Right ventricle myocardium inferior (tissue), 1 donor: Measurements from ENCODE around the gene OGA. TPM values are rescaled to one million over a fixed set of nuclear protein-coding genes. Genes with fewer than 3 reads are reported as not detected.

Source experiments
- ATAC-seq: fragments of 200-7000 bp; cut with Tn5 transposase; one replicate; pipeline ENCODE4 v1.9.1; 2020; ENCODE audit warnings: mild to moderate bottlenecking, moderate library complexity
- DNase-seq: peaks from one replicate; pipeline ENCODE4 v3.0.0; 2021; ENCODE audit errors: missing footprints
- intact Hi-C: fragments of 100-400 bp; cut with DNase I; formaldehyde crosslinking; loops from one replicate; pipeline ENCODE4 v1.11.0; 2022
- total RNA-seq: library from RNA; stranded (reverse); fragmentation: NEBNext Ultra II Directional; extraction: Animal tissue kit (Norgen Biotek cat#: 25700); gene quantifications from one replicate; pipeline ENCODE4 v1.2.1, GENCODE V29; 2021
- donor health status: DM: no; HTN: yes; CAD: no; lungs with severe emphysema.

Gene OGA
- total RNA-seq, 1 donor from 2014 or later, result 79.2 TPM

GRCh38 chr10:101769541-101770180 is 48.6 kb downstream of the OGA start:
- no peak for ATAC-seq
- no peak for DNase-seq

GRCh38 chr10:101768791-101769170 is 49.5 kb downstream of the OGA start:
- DNase-seq (no peak), ATAC-seq (no peak)
- intact Hi-C loops, result no loop called here

More at GRCh38 chr10:101769541-101770180, 48.6 kb downstream of the OGA start:
- intact Hi-C loops, result no loop called here

GRCh38 chr10:101767966-101768790 is 50.1 kb downstream of the OGA start:
- DNase-seq (no peak), ATAC-seq (no peak)
- intact Hi-C loops, result no loop called here

- DNase-seq, result no peak
- intact Hi-C loops, result no loop called here
Measured at GRCh38 chr10:101767600-101767945, 50.7 kb downstream of the OGA start.

GRCh38 chr10:101766753-101767599 is 51.3 kb downstream of the OGA start:
- no peak for ATAC-seq
- no peak for DNase-seq
- intact Hi-C loops, result no loop called here

More at GRCh38 chr10:101767600-101767945, 50.7 kb downstream of the OGA start:
- no peak for ATAC-seq

GRCh38 chr10:101766306-101766705 is 51.9 kb downstream of the OGA start:
- DNase-seq, result no peak
- intact Hi-C loops, result no loop called here
- ATAC-seq, result no peak

GRCh38 chr10:101763141-101763846 is 55.0 kb downstream of the OGA start:
- no peak for DNase-seq
- ATAC-seq, result no peak
- intact Hi-C loops, result no loop called here

- DNase-seq (no peak), ATAC-seq (no peak)
- intact Hi-C loops, result no loop called here
Measured at GRCh38 chr10:101762736-101763135, 55.5 kb downstream of the OGA start.

- ATAC-seq, result no peak
- intact Hi-C loops, result no loop called here
Measured at GRCh38 chr10:101761226-101761625, 57.0 kb downstream of the OGA start.

GRCh38 chr10:101760510-101760909 is 57.7 kb downstream of the OGA start:
- no peak for ATAC-seq
- intact Hi-C loops, result no loop called here
- no peak for DNase-seq

More at GRCh38 chr10:101761226-101761625, 57.0 kb downstream of the OGA start:
- DNase-seq, result no peak

- ATAC-seq, result no peak
- intact Hi-C loops, result no loop called here
- DNase-seq, result no peak
Measured at GRCh38 chr10:101759309-101760247, 58.7 kb downstream of the OGA start.

GRCh38 chr10:101758858-101759257 is 59.4 kb downstream of the OGA start:
- ATAC-seq, result no peak
- intact Hi-C loops, result no loop called here
- no peak for DNase-seq

- DNase-seq (no peak), ATAC-seq (no peak)
- intact Hi-C loops, result no loop called here
Measured at GRCh38 chr10:101752241-101752640, 66.0 kb downstream of the OGA start.

- DNase-seq (no peak), ATAC-seq (no peak)
- intact Hi-C loops, result no loop called here
Measured at GRCh38 chr10:101749047-101750016, 68.9 kb downstream of the OGA start.

- intact Hi-C loops, result no loop called here
- DNase-seq (no peak), ATAC-seq (no peak)
Measured at GRCh38 chr10:101748496-101748895, 69.7 kb downstream of the OGA start.

GRCh38 chr10:101745074-101745696 is 73.1 kb downstream of the OGA start:
- no peak for DNase-seq
- intact Hi-C loops, result no loop called here
- no peak for ATAC-seq
